ENCODE measurements around the gene PHYKPL.

PHYKPL gene

DNA sequence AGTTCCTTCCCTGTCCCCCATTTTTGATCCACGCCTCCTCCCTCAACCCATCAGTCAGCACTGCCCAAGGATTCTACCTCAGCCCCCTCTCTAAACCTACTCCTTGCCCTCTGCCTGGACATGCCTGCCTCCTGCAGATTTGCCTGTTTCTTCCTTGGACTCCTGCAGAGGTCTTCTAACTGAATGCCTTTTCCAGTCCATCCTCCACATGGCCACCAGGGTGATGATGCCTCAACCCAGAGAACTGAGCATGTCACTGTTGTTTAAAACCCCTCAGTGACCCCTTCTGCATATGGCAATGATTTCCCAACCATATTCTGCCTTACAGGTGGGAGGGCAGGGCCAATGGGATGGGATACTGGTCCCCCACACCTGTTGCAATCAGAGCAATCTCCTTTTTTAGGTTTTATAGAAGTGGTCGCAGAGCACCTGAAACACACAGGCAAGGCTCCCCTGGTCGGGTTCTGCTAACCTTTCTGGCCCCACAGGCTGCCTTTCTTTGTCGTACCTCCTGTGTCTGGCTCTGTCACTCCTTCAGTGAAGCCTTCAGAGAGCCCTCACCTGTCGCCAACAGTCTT is 9.3 kb downstream of the PHYKPL start:
- DNase-seq (ENCODE audit: low read depth), result no peak

DNA sequence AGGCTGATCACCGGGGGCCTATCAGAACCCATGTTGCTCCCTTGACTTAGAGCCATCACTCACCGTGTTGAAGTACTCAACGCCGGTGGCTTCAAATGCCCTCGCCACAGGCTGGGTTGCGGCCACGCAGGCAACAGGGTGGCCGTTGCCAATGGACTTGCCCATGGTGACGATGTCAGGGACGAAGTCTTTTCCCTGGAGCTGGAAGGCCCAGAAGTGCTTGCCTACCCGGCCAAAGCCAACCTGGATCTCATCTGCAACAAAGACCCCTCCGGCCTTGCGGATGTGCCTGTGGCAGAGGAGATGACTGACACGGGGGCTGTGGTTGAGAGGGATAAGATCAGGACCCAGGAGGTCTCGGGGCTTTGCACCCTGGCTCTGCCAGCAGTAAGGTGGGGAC is 10.3 kb downstream of the PHYKPL start:
- DNase-seq (ENCODE audit: low read depth), result no peak

DNA sequence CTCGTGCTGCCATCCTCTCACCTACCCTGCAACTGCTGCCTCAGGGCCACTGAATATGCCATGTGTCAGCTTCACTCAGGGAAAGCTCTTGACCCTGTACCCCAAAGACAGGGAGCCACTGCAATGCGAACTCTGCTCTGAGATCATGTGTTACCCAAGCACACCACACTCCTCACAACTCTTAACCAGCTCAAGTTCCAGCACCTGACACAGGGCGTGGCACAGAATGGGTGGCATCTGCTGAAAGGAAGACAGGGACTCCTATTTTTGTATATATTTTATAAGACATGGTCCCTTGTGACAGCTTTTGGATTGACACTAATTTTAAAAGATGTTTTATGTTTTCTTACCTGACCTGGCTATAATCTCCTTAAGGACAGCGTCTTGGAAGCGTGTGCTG is 10.7 kb downstream of the PHYKPL start:
- DNase-seq (ENCODE audit: low read depth), result no peak

DNA sequence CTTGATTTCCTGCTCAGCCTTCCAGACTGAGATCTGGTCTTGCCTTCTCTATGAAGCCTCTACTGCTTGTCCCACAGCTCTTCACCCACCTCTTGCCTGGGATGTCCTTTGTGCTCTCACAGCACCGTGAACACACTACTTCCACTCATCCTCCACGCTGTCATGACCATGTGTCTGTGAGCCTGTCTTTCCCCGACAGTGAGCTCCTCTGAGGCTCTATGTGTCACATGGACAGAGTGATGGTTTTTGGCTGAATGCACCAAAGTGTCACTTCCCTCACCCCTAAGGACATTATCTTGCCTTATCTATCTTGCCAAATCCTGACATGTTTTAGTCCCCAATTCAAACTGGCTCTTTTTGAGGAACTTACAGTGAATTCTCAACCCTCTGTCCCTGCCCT is 11.3 kb downstream of the PHYKPL start:
- no peak for DNase-seq (ENCODE audit: low read depth)

DNA sequence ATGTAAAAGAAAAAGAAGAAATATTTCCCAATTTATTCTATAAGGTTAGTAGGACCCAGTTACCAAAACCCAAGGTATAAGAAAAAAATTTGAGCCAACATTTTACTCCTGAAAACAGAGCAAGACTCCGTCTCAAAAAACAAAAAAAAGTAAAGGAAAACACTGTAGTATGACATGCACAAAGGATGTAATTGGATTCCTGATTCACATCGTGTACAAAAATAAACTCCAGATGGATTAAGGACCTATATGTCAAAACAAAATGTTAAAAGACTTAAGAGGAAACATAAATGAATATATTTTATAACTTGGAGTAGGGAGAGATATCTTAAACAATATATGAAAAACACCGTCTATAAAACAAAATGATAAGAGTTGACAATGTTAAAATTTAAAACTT is 13.8 kb downstream of the PHYKPL start:
- DNase-seq (ENCODE audit: low read depth), result no peak

DNA sequence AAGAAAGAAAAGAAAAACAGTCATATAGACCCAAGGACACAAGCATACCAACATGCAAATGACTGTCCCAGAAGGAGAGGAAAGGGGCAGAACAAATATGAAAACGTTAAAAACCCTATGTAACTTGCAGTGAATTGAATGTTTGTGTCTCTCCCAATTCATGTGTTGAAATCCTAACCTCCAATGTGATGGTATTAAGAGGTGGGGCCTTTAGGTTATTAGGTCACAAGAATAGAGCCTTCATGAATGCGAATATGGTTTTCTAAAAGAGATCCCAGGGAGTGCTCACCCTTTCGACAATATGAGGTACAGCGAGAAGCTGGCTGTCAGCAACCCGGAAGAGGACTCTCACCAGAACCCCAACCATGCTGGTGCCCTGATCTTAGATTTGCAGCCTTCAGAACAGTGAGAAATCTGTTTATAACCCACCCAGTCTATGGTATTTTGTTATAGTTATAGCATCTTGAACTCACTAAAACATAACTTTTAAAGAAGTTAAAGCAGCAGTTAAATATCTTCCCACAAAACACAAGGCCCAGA is 14.3 kb downstream of the PHYKPL start:
- DNase-seq (ENCODE audit: low read depth), result no peak

DNA sequence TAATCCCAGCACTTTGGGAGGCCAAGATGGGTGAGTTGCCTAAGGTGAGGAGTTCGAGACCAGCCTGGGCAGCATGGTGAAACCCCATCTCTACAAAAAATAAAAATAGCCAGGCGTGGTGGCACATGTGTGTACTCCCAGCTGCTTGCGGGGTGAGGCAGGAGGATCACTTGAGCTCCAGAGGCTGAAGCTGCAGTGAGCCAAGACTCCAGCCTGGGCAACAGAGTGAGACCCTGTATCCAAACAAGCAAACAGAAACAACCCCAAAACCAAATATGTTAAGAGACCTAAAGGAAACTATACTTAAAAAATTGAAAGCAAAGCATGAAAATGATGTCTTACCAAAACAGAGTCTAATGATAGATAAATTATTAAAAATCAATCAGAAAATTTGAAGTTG is 15.8 kb downstream of the PHYKPL start:
- no peak for DNase-seq (ENCODE audit: low read depth)

DNA sequence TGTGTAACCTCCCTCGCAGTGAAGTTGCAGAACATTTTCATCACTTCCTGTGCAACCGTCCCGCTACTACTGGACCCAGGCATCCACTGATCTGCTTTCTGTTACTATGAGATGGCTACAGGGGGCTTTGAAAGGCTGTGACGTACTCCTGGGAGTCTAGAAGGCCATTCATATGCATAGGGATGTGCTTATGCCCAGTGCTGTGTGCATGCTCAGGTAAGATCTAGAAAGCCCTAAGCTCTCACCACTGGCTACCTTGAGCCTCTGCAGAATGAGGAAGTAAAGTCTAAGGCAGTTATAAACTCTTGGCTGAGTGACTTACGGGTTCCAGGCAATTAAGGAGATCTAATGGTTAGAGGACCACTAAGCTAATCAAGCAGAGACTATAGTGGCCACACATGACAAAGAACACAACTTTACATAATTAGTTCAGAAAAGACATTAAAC is 16.5 kb downstream of the PHYKPL start:
- no peak for DNase-seq (ENCODE audit: low read depth)

DNA sequence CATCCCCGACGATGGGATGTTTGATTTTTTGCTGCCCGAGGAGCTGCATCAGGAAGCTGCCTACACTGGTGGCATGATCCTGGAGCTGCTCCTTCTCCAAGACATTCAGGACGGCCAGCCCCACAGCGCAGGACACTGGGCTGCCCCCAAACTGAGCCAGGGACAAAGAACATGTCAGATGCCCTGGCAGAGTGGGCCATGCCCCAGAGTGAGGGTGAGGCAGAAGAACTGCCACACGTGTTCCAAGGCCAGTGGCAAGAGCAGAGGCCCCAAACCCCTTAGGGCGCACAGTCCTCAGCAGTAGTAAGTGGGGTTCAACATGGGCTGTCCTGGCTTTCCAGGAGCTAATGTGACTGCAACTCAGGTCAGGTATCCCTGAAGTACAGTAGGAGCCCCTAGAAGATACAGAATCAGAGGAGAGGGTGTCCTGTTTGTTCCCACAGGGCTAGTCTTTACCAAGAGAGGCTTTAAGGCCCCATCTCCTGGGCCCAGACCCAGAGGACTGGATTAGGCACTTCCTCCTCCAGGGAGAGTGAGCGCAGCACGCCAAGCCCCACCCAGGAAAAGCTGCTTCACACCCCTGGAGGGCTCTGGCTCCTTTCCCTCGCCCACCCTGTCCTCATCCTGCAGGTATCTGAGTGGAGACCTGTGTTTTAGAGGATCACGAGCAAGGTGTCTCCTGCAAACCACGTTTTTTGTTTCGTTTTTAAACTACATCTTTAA is 17.2 kb downstream of the PHYKPL start:
- DNase-seq (ENCODE audit: low read depth), result no peak

DNA sequence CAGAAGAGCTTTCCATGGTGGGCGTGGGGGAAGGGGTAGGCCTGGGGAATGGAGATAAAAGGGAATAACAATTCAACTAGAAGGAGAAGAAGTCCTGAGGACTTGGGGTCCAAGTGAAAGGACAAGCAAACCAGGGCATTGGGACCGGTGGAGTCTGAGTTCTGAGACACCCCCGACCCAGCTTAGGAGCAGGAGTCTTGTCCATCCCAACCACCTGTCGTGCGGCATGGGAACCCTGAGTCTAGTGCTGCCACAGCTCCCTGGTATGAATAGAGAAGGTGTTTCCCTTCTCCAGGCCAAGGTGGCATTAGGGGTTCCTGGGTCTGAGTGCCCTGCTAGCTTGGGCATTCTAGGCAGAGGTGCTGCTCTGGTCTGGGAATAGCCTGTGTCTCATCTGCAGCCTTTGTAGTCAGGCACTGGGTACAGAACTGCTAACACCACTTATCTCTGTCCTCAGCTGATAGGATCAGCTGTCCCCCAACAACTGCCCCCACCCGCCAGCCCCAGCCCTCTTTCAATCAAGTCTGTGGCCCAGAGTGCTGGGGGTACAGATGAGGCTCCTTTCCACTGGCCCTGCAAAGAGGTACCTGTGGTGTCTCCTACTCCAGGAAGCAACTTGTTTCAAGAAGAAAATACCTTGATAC is 18.3 kb downstream of the PHYKPL start:
- no peak for DNase-seq (ENCODE audit: low read depth)

DNA sequence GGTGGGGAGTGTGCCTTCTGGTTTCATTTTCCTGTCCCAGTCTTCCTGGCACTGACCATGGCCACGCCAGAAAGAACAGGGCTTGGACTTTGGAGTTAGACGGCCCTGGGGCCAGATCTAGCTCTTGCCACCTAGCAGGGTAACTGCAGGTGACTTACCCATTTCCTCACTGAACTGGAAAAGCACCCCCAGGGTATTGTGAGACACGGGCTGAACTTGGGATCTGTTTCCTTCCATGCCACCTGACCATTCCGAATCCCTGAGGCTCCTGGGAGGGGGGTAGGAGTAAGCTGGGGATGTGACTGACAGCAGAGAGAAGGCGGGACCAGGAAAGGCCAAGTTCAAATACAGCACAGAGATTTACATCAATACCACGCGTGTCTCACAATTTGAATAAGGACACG is 18.9 kb downstream of the PHYKPL start:
- DNase-seq (ENCODE audit: low read depth), result no peak

DNA sequence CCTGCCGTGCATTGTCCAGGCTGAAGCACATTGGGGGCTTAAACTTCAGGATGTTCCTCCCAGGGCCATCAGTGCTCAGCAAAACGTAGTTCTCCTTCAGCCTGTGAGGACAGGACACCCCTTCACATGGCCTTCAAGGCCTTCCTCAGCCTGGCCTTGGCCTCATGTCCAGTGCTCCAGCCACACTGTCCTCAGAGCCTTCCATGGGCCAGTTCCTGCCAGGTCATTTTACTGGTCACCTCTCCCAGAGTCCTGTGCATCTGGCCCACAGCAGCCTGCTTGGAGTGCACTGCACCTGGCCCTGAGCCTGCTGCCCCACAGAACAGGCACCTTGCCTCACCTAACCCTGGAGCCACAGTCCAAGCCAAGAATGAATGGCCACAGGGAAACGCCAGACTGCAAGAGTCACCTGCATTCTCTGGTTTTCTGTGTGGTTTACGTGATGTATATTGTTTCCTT is 19.6 kb downstream of the PHYKPL start:
- no peak for DNase-seq (ENCODE audit: low read depth)

DNA sequence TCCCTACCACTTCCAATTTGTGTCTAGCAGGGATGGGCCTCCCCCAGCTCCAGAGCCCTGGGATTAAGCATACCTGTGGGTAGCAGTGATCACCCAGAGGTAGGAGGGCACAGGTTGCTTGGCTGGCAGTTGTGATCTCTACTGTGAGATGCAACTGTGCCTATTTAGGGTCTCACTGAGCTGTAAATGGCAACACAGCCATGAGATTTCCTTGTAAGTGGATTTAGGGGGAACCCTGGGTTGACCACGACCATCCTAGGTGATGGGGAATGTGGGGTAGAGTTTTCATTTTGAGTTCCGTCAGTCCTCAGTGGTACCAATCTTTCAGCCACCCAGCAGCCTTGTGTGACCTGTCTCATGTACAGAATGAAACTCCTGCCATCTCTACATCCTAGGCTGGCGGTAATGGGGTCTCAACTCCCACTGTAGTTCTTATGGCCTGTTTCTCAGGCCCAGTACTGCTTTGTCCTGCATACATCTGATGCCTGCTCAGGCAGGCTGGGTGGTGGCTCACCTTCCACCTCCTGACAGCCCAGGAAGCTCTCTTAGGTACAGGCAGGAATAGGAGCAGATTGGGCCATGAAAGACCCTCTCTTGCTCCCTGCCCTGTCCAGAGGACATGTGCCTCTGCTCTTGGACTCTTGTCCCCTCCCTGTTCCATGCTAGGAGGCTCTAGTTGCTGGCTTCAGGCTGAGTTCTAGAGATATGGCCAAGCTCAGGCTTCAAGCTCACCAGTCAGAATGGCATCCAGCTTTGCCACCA is 20.2 kb downstream of the PHYKPL start:
- DNase-seq (ENCODE audit: low read depth), result no peak

DNA sequence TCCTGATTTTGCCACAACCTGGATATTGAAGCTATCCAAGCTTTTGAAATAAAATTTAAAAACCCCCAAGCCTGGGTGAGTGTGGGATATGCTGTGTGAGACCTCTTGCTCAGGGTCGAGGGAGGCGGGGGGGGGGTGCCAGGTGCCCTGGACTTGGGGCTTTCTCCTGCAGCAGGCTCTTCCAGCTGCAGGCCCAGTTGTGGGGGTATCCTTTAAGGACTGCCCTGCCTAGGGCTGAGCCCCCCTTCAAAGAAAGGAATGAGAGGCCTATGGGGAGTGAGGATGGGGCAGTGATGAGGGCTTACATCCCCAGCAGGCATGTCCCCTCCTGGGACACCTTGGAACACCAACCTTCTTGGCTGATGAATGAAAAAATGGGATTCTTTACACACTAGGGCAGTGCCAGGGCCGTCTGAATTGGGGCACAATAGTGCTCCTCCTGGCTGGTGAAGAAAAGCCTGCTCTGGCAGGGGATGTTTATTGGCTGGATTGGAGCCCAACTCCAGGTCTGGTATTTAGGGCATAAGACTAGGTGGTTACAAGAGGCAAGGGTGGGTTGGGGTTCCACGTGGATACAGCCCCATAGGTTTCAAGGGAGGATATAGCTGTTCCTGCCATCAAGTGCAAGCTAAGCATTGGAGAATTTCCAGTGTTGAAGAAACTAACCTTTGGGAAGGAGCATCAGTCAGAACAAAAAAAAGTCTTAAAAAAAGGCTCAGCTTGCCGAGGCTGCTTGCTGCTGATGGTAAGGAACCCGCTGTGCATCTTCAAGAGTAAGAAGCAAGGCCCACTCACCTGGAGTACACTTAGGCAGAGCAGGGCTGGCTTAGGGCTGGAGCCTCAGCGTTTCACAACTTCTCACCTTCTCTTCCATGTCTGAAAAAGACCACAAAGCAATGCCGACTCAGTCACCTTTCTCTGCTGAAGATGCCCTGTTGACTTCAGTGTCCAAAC is 21.2 kb downstream of the PHYKPL start:
- no peak for DNase-seq (ENCODE audit: low read depth)

DNA sequence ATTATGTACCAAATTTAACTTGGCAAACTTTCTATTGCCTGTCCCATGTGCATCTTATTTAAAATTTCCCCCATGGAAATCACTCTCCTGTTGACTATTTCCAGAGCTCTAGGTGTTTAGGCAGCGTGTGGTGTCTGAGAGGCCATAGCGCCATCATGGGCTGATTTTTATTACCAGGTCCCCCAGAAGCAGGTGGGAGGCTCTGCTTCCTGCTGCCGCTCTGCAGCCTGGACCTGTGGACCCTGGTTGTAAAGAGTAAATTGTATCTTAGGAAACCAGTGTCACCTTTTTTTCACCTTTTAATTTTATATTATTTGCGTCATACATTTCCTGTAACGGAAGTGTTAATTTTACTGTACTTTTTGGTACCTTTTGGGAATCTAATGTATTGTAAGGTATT is 21.9 kb downstream of the PHYKPL start:
- DNase-seq (ENCODE audit: low read depth), result no peak

DNA sequence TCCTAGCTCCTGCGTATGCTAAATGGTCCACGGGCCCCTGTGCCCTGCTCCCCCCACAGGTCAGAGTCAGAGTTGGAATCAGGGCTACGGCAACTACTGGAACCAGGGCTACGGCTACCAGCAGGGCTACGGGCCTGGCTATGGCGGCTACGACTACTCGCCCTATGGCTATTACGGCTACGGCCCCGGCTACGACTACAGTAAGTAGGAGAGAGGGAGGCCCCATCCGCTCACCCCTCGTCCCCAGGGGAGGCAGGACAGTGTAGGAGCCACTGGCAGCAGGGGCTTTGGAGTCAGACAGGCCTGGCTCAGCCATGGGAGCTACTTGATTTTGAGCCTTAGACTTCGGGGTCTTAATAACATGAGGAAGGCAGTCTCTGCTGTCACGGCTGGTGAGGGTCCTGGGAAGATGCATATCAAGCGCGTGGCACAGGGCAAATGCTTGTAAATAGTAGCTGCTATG is 22.5 kb downstream of the PHYKPL start:
- DNase-seq (ENCODE audit: low read depth), result no peak

DNA sequence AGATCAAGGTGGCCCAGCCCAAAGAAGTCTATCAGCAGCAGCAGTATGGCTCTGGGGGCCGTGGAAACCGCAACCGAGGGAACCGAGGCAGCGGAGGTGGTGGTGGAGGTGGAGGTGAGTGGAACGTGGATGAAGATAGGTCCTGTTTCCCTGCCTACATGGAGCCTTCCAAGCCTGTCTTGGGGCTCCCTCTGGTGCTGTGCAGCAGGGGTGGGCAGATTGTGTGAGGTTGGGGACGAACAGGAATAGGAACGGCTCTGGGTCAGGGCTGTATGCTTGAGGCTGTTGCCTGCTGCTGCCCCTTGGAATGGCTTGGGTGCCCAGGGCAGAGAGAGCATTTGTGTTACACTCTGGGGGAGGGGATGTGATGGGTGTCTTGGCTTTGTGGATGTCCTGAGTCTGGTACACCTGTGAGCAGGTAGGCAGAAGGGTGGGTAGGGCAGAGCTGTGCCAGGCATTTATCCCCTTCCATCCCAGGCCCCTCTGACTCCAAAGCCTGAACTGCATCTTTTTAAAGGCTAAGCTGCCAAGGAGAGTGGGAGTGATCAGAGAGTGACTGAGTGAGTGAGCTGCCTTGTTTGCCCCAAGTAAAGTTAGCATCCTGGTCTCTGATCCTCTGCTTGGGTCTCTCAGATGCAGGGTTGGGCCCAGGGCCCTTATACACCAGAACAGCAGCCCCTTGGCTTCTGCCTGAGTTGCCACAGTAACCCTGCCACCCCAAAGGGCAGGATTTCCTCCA is 23.1 kb downstream of the PHYKPL start:
- no peak for DNase-seq (ENCODE audit: low read depth)

DNA sequence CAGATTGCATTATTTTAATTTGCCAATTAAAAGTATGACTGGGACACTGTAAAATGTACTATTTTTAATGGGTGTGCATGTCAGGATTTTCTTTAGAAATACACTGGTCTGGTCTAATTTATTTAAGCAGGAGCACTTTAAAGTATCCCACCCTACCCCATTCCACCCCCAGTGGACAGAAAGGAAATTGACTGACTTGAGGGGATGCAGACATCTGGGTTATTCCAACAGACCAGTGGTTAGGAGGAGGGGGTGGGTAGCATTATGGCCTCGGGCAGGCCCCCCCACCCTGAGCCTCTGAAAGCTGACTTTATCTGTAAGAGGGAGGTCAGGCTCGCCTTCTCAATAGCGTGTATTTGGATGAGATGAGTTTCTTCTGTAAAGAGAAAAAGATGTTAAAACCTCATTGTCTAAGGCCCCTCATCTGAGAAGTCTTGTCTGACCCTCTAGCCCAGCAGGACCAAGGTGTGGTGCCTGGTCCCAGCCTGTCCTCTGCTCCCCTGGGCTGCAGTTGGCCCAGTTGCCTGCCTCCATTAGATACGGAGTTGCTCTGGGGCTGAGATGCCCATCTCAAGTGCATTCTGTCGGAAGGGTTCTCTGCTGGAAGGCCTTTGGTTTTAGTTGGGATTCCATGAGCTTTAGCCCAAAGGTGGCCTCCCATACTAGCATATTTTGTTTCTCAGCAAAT is 23.9 kb downstream of the PHYKPL start:
- no peak for DNase-seq (ENCODE audit: low read depth)

DNA sequence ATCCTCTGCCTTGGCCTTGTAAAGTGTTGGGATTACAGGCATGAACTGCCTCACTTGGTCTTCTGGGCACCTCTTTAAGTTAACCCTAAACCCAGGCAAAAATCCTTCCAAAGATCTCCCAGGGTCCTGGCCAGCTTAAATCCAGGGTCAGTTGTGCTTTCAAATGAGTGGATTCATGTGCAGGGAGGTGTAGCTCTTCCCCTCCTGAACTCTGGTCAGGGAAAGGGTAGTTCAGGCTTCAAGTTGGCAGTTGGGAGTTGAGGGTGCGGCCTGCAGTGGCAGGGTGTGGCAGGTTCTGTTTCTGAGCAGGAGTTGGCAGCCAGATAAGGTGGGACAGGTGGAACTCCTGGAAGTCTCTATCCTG is 24.7 kb downstream of the PHYKPL start:
- DNase-seq (ENCODE audit: low read depth), result no peak

Measured in activated gamma-delta T cell treated with anti-CD3 and anti-CD28 coated beads, Interleukin-2, amount 50 U/mL, for 16 hours (primary cell).